H1 (cell line): ENCODE data around the gene PLCB4. TPM values are rescaled to one million over a fixed set of nuclear protein-coding genes. Genes with fewer than 3 reads are reported as not detected.

ENCODE experiments used
- CTCF ChIA-PET: fragments of 300-600 bp; sonication (Branson Sonifier 250); formaldehyde crosslinking; loops from one replicate; lab custom pipeline; 2021; ENCODE audit not compliant: partially characterized antibody; lab: Charles Lee
- POLR2A ChIA-PET: fragments of 300-600 bp; sonication (Branson Sonifier 250); formaldehyde crosslinking; loops from one replicate; lab custom pipeline; 2021; ENCODE audit warnings: inconsistent platforms; ENCODE audit not compliant: partially characterized antibody; lab: Charles Lee
- DNase-seq, 2 experiments: peaks; one replicate each; pipeline versions ENCODE4 v3.0.0 to v3.0.0-alpha.2; 2010 to 2022; ENCODE audit warnings: low spot score in 2 of 2, low read depth in 1 of 2, mixed read lengths in 1 of 2
- FAIRE-seq: peaks from 2 replicates; lab custom pipeline; 2011; peaks lifted over from hg19 to GRCh38; lab: Jason Lieb, UNC
- H2AFZ ChIP-seq: 2 replicates; pipeline ENCODE4 v1.8.1; 2012; ENCODE audit warnings: low read length, inconsistent platforms
- H2AK5ac ChIP-seq: 2 replicates; pipeline ENCODE4 v1.6.1; 2013; ENCODE audit warnings: low read depth, low read length
- H2BK120ac ChIP-seq: replicated peaks from 2 replicates; pipeline ENCODE3; 2013; ENCODE audit warnings: low read depth, low read length, inconsistent platforms
- H2BK12ac ChIP-seq: 2 replicates; pipeline ENCODE4 v1.6.1; 2013; ENCODE audit warnings: low read depth, low read length
- H2BK15ac ChIP-seq: 2 replicates; pipeline ENCODE4 v1.6.1; 2013; ENCODE audit warnings: low read length
- H2BK20ac ChIP-seq: 2 replicates; pipeline ENCODE4 v1.6.1; 2013; ENCODE audit warnings: low read length
- H2BK5ac ChIP-seq: 2 replicates; pipeline ENCODE4 v1.6.1; 2013; ENCODE audit warnings: low read depth, low read length
- H3K14ac ChIP-seq: 2 replicates; pipeline ENCODE4 v1.6.1; 2013; ENCODE audit warnings: inconsistent platforms; ENCODE audit not compliant: insufficient read length
- H3K18ac ChIP-seq: 2 replicates; pipeline ENCODE4 v1.6.1; 2013; ENCODE audit warnings: low read length; ENCODE audit errors: extremely low read depth
- H3K23ac ChIP-seq: 2 replicates; pipeline ENCODE4 v1.6.1; 2013; ENCODE audit warnings: inconsistent platforms; ENCODE audit not compliant: insufficient read length
- H3K23me2 ChIP-seq: 2 replicates; pipeline ENCODE4 v1.6.1; 2013; ENCODE audit warnings: low read depth, low read length
- H3K27ac ChIP-seq: 2 replicates; pipeline ENCODE4 v1.6.1; 2011; ENCODE audit warnings: low read depth, low read length, inconsistent platforms
- H3K27me3 ChIP-seq, 4 experiments: replicated peaks in 1 of 4; 1 replicate in 1 of 4; 2 replicates in 3 of 4; pipeline versions ENCODE4 v1.6.1 to v1.8.1; 2011 to 2013; ENCODE audit warnings: low read length in 3 of 4, mild to moderate bottlenecking in 3 of 4, inconsistent platforms in 2 of 4, mixed read lengths in 2 of 4, moderate library complexity in 1 of 4; ENCODE audit not compliant: control insufficient read depth in 3 of 4, insufficient read depth in 3 of 4; ENCODE audit errors: extremely low read depth in 1 of 4
- H3K36me3 ChIP-seq, 4 experiments: 2 replicates each; pipeline versions ENCODE4 v1.6.1 to v1.8.1; 2011 to 2013; ENCODE audit warnings: mild to moderate bottlenecking in 4 of 4, low read length in 3 of 4, moderate library complexity in 2 of 4, control low read depth in 1 of 4, inconsistent platforms in 1 of 4; ENCODE audit not compliant: insufficient read depth in 4 of 4, control insufficient read depth in 2 of 4
- H3K4ac ChIP-seq: replicated peaks from 2 replicates; pipeline ENCODE3; 2013; ENCODE audit warnings: low read length, low read depth, mixed read lengths, inconsistent platforms; ENCODE audit not compliant: insufficient read length
- H3K4me1 ChIP-seq, 4 experiments: replicated peaks in 1 of 4; 1 replicate in 1 of 4; 2 replicates in 3 of 4; pipeline versions ENCODE4 v1.6.1 to v1.8.1; 2011 to 2013; ENCODE audit warnings: low read length in 3 of 4, inconsistent platforms in 2 of 4, mixed read lengths in 1 of 4; ENCODE audit not compliant: insufficient read depth in 4 of 4, control insufficient read depth in 3 of 4
- H3K4me2 ChIP-seq, 2 experiments: 2 replicates each; pipeline versions ENCODE4 v1.6.1 to v1.8.1; 2011 to 2013; ENCODE audit warnings: low read depth in 2 of 2, low read length in 2 of 2, control low read depth in 1 of 2, inconsistent platforms in 1 of 2, mild to moderate bottlenecking in 1 of 2; ENCODE audit not compliant: insufficient read depth in 1 of 2
- H3K4me3 ChIP-seq, 4 experiments: fragments of 200-600, 300-600 bp in 1 of 4; sonication (generic), shearing (Covaris generic), sonication (Bioruptor Twin) in 1 of 4; 2 replicates each; pipeline versions ENCODE4 v1.5.1 to v1.8.1; 2011 to 2016; ENCODE audit warnings: low read length in 4 of 4, low read depth in 3 of 4, control low read depth in 2 of 4, inconsistent platforms in 2 of 4, mild to moderate bottlenecking in 2 of 4, mixed read lengths in 1 of 4, moderate library complexity in 1 of 4; ENCODE audit not compliant: insufficient read depth in 2 of 4; ENCODE audit errors: extremely low read depth in 1 of 4
- H3K56ac ChIP-seq: replicated peaks from 2 replicates; pipeline ENCODE3; 2013; ENCODE audit warnings: low read depth, mild to moderate bottlenecking, mixed read lengths, low read length, inconsistent platforms; ENCODE audit not compliant: insufficient read length
- H3K79me1 ChIP-seq: 2 replicates; pipeline ENCODE4 v1.6.1; 2013; ENCODE audit warnings: low read depth, low read length, control low read depth
- H3K79me2 ChIP-seq, 2 experiments: 2 replicates each; pipeline versions ENCODE4 v1.6.1 to v1.8.1; 2012 to 2013; ENCODE audit warnings: low read length in 2 of 2, mild to moderate bottlenecking in 2 of 2, inconsistent platforms in 1 of 2; ENCODE audit not compliant: insufficient read depth in 2 of 2, control insufficient read depth in 1 of 2
- H3K9ac ChIP-seq, 4 experiments: replicated peaks in 1 of 4; 1 replicate in 1 of 4; 2 replicates in 3 of 4; pipeline versions ENCODE4 v1.6.1 to v1.8.1; 2011 to 2013; ENCODE audit warnings: low read depth in 3 of 4, low read length in 3 of 4, control low read depth in 2 of 4, mild to moderate bottlenecking in 2 of 4, moderate library complexity in 2 of 4, inconsistent platforms in 1 of 4; ENCODE audit errors: extremely low read depth in 1 of 4
- H3K9me3 ChIP-seq, 2 experiments: 2 replicates each; pipeline versions ENCODE4 v1.6.1 to v1.8.1; 2012 to 2013; ENCODE audit warnings: mild to moderate bottlenecking in 2 of 2, moderate library complexity in 2 of 2, control low read depth in 1 of 2, inconsistent platforms in 1 of 2, low read depth in 1 of 2, low read length in 1 of 2, mixed read lengths in 1 of 2; ENCODE audit not compliant: insufficient read depth in 2 of 2
- H4K20me1 ChIP-seq, 2 experiments: replicated peaks in 1 of 2; 2 replicates each; pipeline versions ENCODE3 to v1.8.1; 2011 to 2013; ENCODE audit warnings: inconsistent platforms in 2 of 2, low read length in 2 of 2, mild to moderate bottlenecking in 1 of 2; ENCODE audit not compliant: insufficient read depth in 2 of 2, control insufficient read depth in 1 of 2
- H4K5ac ChIP-seq: 2 replicates; pipeline ENCODE4 v1.6.1; 2013; ENCODE audit warnings: low read length, low read depth, mixed read lengths, inconsistent platforms; ENCODE audit not compliant: insufficient read length
- H4K8ac ChIP-seq: 2 replicates; pipeline ENCODE4 v1.8.0; 2013; ENCODE audit warnings: mild to moderate bottlenecking, moderate library complexity, low read length, inconsistent platforms; ENCODE audit not compliant: insufficient read depth; ENCODE audit errors: extremely low read depth
- H4K91ac ChIP-seq: replicated peaks from 2 replicates; pipeline ENCODE3; 2013; ENCODE audit warnings: low read length, mixed read lengths, inconsistent platforms; ENCODE audit not compliant: insufficient read length
- BCL11A ChIP-seq, 2 experiments: IDR thresholded peaks; one replicate each; pipeline ENCODE4 v1.6.1; 2011; ENCODE audit warnings: low read depth in 2 of 2, low read length in 2 of 2, mild to moderate bottlenecking in 2 of 2
- NANOG ChIP-seq: IDR thresholded peaks from 2 replicates; pipeline ENCODE4 v1.6.1; 2011; ENCODE audit warnings: low read length, low read depth, mild to moderate bottlenecking, inconsistent platforms; ENCODE audit not compliant: insufficient read depth, poor library complexity, severe bottlenecking
- TAF7 ChIP-seq: optimal IDR thresholded peaks from 2 replicates; pipeline ENCODE3; 2011; ENCODE audit warnings: low read depth, mild to moderate bottlenecking, inconsistent platforms, low read length, moderate library complexity, borderline replicate concordance
- WGBS, 2 experiments: shearing (Covaris generic) in 1 of 2; methylation state at CpG; one replicate each; pipeline versions ENCODE4 v1.1.6 to v1.1.7; 2013 to 2015; ENCODE audit warnings: low lambda C conversion rate in 2 of 2, mixed read lengths in 2 of 2, inconsistent platforms in 1 of 2, low coverage in 1 of 2, missing lambda C conversion rate in 1 of 2; ENCODE audit not compliant: insufficient replicate concordance in 2 of 2, insufficient coverage in 1 of 2, insufficient read length in 1 of 2; ENCODE audit errors: extremely low coverage in 1 of 2, missing lambda C conversion rate in 1 of 2; 5-methylcytosine and 5-hydroxymethylcytosine counted together
- polyA plus RNA-seq, 7 experiments: library from polyadenylated mRNA; depleted of rRNA in 3 of 7; stranded (reverse) in 5 of 7; unstranded in 2 of 7; fragments of >200 nt in 5 of 7; fragments of 200-250 nt in 2 of 7; gene quantifications; 1 replicate in 5 of 7; 2 replicates in 1 of 7; 4 replicates in 1 of 7; pipeline versions ENCODE4 v1.2.1 to v1.2.3, GENCODE V29; 2011 to 2013; ENCODE audit warnings: missing spikeins in 2 of 7, mixed read lengths in 2 of 7
- total RNA-seq: library from RNA; stranded (reverse); fragmentation: NEBNext Ultra II Directional; extraction: Animal tissue kit (Norgen Biotek cat#: 25700); gene quantifications from 2 replicates; pipeline ENCODE4 v1.2.1, GENCODE V29; 2021

PLCB4 gene
- total and polyA plus RNA-seq, 2 of the 8 experiments (the other 6 are each of a cell fraction or from before 2014, with no cell fraction given): 3.2 to 14.1 TPM

GRCh38 chr20:9256393-9256792, 187.5 kb downstream of the PLCB4 start:
- H3K23me2 ChIP-seq: no peaks in the 10 kb centered on the region
- H3K23ac ChIP-seq: no peak overlapping the region
- H2BK5ac ChIP-seq: no peak overlapping the region
- no peak for DNase-seq
- no peaks in the 10 kb centered on the region for H3K36me3 ChIP-seq
- no peak overlapping the region for H3K4me3 ChIP-seq
- POLR2A ChIA-PET: no interaction called here
- no peak overlapping the region for H3K4me2 ChIP-seq
- H3K14ac ChIP-seq: no peak overlapping the region
- WGBS, 2 experiments: 89% methylated on average over 3 of the region's 3 CpGs; no CpG with 5 or more reads in 1 of the 2 experiments
- no peak overlapping the region for H4K91ac ChIP-seq
- no peak overlapping the region for H4K8ac ChIP-seq
- no peak overlapping the region for H3K18ac ChIP-seq
- H3K79me2 ChIP-seq: no peaks in the 10 kb centered on the region
- no peak overlapping the region for H2AFZ ChIP-seq
- CTCF ChIA-PET: interaction anchor here (0.9 kb wide), 1 partner anchor 10 kb away, joined by 3 read pairs; no protein-coding TSS in a partner anchor
- TF ChIP-seq NANOG (no peak), TAF7 (no peak), BCL11A (IDR thresholded peaks at IDR 0.05; ENCODE audit: low read depth in 2 of 2, low read length in 2 of 2) (no peak)
- H3K9ac ChIP-seq: no peak overlapping the region
- no peaks in the 10 kb centered on the region for H3K9me3 ChIP-seq
- H3K4me1 ChIP-seq: no peaks in the 10 kb centered on the region
- no peak overlapping the region for H3K56ac ChIP-seq
- no peak overlapping the region for H2BK12ac ChIP-seq
- H4K5ac ChIP-seq: no peak overlapping the region
- H3K79me1 ChIP-seq: no peaks in the 10 kb centered on the region; the same call in 1 of the 2 replicates
- no peak for FAIRE-seq
- no peak overlapping the region for H2BK120ac ChIP-seq
- H3K4ac ChIP-seq: no peak overlapping the region
- no peaks in the 10 kb centered on the region for H4K20me1 ChIP-seq
- H2AK5ac ChIP-seq: no peak overlapping the region
- 0 out of 2 replicates have a peak overlapping the region, but pooled peaks have one; percentile 7 for H3K27ac ChIP-seq
- H2BK20ac ChIP-seq: no peak overlapping the region
- H3K27me3 ChIP-seq: no peaks in the 10 kb centered on the region
- H2BK15ac ChIP-seq: no peak overlapping the region
